Thyroid gland (tissue), 4 donors: ENCODE measurements around the gene PEX11G.

ENCODE experiments used
- CTCF ChIP-seq, 6 experiments: fragments of 200-600 bp in 3 of 6; fragments of 450-650 bp in 3 of 6; sonication (generic) in 3 of 6; IDR thresholded peaks; one replicate each; pipeline ENCODE4 v1.5.1; 2016 to 2019; ENCODE audit warnings: antibody characterized with exemption in 6 of 6, mild to moderate bottlenecking in 2 of 6, inconsistent platforms in 1 of 6, moderate library complexity in 1 of 6
- POLR2A ChIP-seq, 2 donors: fragments of 450-650 bp; IDR thresholded peaks; one replicate each; pipeline ENCODE4 v1.6.1; 2017; ENCODE audit warnings: antibody characterized with exemption in 2 of 2, mild to moderate bottlenecking in 2 of 2, moderate library complexity in 1 of 2

GRCh38 chr19:7528522-7529245 is 39.8 kb upstream of the PEX11G start:
- TF ChIP-seq CTCF (IDR thresholded peaks at IDR 0.05): no peak
- TF ChIP-seq POLR2A (IDR thresholded peaks at IDR 0.05): no peak
